Neutrophil (primary cell): Measurements from ENCODE around the gene IDE.
"Not testable (repeated sequence)": the region's sequence is repeated elsewhere in the genome, so short reads cannot be mapped to it uniquely, and the experiment has no call there.

Experiments used
- H3K27ac ChIP-seq: fragments of 200-600 bp; sonication (generic); 2 replicates; pipeline ENCODE4 v1.5.1; 2016; ENCODE audit warnings: mild to moderate bottlenecking, moderate library complexity
- H3K27me3 ChIP-seq: fragments of 200-600 bp; sonication (generic); 2 replicates; pipeline ENCODE4 v1.6.0; 2016; ENCODE audit warnings: mild to moderate bottlenecking
- H3K36me3 ChIP-seq: fragments of 200-600 bp; sonication (generic); 2 replicates; pipeline ENCODE4 v1.5.1; 2017
- H3K4me1 ChIP-seq, 2 experiments: fragments of 200-600 bp in 1 of 2; sonication (generic) in 1 of 2; 1 replicate in 1 of 2; 2 replicates in 1 of 2; pipeline versions ENCODE4 v1.5.1 to v1.6.1; 2013 to 2016; ENCODE audit warnings: low read depth in 1 of 2, low read length in 1 of 2, mild to moderate bottlenecking in 1 of 2, moderate library complexity in 1 of 2; ENCODE audit not compliant: control insufficient read depth in 1 of 2, insufficient read depth in 1 of 2
- H3K4me3 ChIP-seq, 2 experiments: fragments of 200-600 bp in 1 of 2; sonication (generic) in 1 of 2; 1 replicate in 1 of 2; 2 replicates in 1 of 2; pipeline ENCODE4 v1.5.1; 2013 to 2016; ENCODE audit warnings: low read depth in 1 of 2, low read length in 1 of 2, mild to moderate bottlenecking in 1 of 2, moderate library complexity in 1 of 2
- H3K9me3 ChIP-seq: fragments of 200-600 bp; sonication (generic); 2 replicates; pipeline ENCODE4 v1.5.1; 2016
- TF ChIP-seq, protein P1 (sequence below): fragments of 200-600 bp; sonication (generic); IDR thresholded peaks from 2 replicates; pipeline ENCODE4 v1.5.1; 2016; ENCODE audit warnings: antibody characterized with exemption

IDE gene

DNA sequence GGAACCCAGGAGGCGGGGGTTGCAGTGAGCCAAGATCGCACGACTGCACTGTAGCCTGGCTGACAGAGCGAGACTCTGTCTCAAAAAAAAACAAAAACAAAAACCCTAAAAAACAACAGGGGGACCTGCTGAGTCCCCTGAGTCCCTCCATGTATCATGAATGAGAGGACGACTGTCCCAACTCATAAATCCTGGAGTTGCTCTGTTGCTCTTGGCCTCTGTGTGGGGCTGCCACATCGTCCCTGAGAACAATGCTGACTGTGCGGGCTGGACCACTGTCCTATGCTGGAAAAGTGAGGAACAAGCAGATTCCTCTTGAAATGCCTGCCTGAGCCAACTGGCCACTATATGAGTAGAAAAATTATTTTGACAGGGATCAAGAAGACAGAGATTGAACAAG, 122.5 kb downstream of the IDE start:
- no peak overlapping the region for H3K4me3 ChIP-seq
- peaks cover 0 to 4% of the 10 kb centered on the region in 2 experiments for H3K4me1 ChIP-seq
- peaks cover 23% of the 10 kb centered on the region for H3K36me3 ChIP-seq
- TF ChIP-seq, protein P1, sequence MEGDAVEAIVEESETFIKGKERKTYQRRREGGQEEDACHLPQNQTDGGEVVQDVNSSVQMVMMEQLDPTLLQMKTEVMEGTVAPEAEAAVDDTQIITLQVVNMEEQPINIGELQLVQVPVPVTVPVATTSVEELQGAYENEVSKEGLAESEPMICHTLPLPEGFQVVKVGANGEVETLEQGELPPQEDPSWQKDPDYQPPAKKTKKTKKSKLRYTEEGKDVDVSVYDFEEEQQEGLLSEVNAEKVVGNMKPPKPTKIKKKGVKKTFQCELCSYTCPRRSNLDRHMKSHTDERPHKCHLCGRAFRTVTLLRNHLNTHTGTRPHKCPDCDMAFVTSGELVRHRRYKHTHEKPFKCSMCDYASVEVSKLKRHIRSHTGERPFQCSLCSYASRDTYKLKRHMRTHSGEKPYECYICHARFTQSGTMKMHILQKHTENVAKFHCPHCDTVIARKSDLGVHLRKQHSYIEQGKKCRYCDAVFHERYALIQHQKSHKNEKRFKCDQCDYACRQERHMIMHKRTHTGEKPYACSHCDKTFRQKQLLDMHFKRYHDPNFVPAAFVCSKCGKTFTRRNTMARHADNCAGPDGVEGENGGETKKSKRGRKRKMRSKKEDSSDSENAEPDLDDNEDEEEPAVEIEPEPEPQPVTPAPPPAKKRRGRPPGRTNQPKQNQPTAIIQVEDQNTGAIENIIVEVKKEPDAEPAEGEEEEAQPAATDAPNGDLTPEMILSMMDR: no peak
- no peak overlapping the region for H3K27ac ChIP-seq
- H3K9me3 ChIP-seq: no peaks in the 10 kb centered on the region
- no peaks in the 10 kb centered on the region for H3K27me3 ChIP-seq

DNA sequence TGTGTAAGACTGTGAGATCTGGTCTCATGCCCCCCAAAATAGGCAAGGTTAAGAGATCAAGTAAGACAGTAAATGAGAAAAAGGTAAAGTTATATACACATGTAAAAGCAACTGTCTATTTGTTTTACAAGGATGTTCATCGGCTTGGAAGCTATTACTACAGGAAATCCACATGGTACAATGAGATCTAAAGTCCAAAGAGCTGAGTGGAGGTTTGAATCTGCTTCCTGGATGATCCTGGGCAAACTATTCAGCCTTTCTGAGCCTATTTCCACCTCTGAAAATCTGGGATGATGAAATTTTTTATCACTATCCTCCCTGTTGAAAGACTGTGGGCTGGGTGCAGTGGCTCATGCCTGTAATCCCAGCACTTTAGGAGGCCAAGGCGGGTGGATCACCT, 123.0 kb downstream of the IDE start:
- no peaks in the 10 kb centered on the region for H3K9me3 ChIP-seq
- H3K27me3 ChIP-seq: no peaks in the 10 kb centered on the region
- TF ChIP-seq, protein P1: no peak
- peaks cover 0 to 4% of the 10 kb centered on the region in 2 experiments for H3K4me1 ChIP-seq
- H3K4me3 ChIP-seq: no peak overlapping the region
- H3K27ac ChIP-seq: no peak overlapping the region
- peaks cover 20% of the 10 kb centered on the region for H3K36me3 ChIP-seq

DNA sequence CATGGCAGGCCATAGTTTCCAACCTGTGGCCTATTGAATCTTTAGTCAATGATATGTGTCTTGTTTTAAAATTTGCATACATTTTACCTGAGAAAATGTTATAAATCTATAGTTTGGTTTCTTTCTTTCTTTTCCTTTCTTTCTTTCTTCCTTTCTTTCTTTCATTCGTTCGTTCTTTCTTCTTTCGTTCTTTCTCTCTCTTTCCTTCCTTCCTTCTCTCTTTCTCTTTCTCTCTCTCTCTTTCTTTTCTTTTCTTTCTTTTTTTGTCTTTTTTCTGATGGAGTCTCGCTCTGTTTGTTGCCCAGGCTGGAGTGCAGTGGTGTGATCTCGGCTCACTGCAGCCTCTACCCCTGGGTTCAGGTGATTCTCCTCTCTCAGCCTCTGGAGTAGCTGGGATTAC, 133.3 kb downstream of the IDE start:
- Histone ChIP-seq H3K4me3 (no peak overlapping the region), H3K9me3 (no peaks in the 10 kb centered on the region), H3K27ac (no peak overlapping the region), H3K4me1 (no peaks in the 10 kb centered on the region), H3K36me3 (no peaks in the 10 kb centered on the region), H3K27me3 (no peaks in the 10 kb centered on the region)
- TF ChIP-seq, protein P1: no peak

DNA sequence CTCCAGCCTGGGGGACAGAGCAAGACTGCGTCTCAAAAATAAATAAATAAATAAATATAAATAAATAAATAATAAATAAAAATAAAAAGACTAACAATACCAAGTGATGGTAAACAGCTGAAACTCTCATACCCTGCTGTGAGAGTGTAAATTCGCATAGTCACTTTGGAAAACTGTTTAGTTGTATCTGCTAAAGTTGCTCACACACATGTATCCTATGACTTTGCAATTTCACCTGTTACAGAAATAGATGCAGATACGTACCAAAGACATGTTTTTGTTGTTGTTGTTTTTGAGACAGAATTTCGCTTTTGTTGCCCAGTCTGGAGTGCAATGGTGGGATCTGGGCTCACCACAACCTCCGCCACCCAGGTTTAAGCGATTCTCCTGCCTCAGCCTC, 135.7 kb downstream of the IDE start:
- H3K27me3 ChIP-seq: no peaks in the 10 kb centered on the region
- no peak overlapping the region for H3K4me3 ChIP-seq
- H3K4me1 ChIP-seq: no peaks in the 10 kb centered on the region
- no peaks in the 10 kb centered on the region for H3K36me3 ChIP-seq
- no peaks in the 10 kb centered on the region for H3K9me3 ChIP-seq
- no peak overlapping the region for H3K27ac ChIP-seq
- TF ChIP-seq, protein P1: no peak

DNA sequence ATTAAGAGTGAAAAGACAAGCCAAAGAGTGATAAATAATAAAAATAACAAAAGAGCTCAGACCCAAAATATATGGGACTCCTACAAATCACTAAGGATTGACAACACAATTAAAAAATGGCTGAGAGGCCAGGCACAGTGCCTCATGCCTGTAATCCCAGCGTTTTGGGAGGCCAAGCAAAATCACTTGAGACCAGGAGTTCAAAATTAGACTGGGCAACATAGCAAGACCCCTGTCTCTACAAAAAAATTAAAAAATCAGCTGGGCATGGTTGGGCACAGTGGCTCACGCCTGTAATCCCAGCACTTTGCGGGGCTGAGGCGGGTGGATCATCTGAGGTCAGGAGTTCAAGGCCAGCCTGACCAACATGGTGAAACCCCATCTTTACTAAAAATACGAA, 137.3 kb downstream of the IDE start:
- H3K27me3 ChIP-seq: no peaks in the 10 kb centered on the region
- H3K9me3 ChIP-seq: no peaks in the 10 kb centered on the region
- TF ChIP-seq, protein P1: no peak
- H3K4me1 ChIP-seq: no peaks in the 10 kb centered on the region
- no peak overlapping the region for H3K27ac ChIP-seq
- no peak overlapping the region for H3K4me3 ChIP-seq
- H3K36me3 ChIP-seq: no peaks in the 10 kb centered on the region

DNA sequence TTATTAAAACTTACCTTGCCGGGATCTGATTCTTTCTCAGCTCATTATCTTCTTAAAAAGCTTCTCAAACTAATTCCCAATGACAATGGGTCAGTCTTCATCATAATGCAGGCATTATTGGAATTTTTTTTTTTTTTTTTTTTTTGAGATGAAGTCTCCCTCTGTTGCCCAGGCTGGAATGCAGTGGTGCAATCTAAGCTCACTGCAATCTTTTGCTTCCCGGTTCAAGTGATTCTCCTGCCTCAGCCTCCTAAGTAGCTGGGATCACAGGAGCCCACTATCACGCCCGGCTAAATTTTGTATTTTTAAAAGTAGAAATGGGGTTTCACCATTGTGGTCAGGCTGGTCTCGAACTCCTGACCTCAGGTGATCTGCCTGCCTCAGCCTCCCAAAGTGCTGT, 137.8 kb downstream of the IDE start:
- not testable (repeated sequence) for H3K27ac ChIP-seq, H3K4me3 ChIP-seq, H3K27me3 ChIP-seq, H3K9me3 ChIP-seq, H3K36me3 ChIP-seq, H3K4me1 ChIP-seq
